Stimulated activated effector memory CD8-positive, alpha-beta T cell treated with anti-CD3 and anti-CD28 coated beads, Interleukin-12 subunit alpha, Interleukin-12 subunit beta, amount 100 ng/mL, for 72 hours (primary cell): ENCODE data around the gene CDH5.

Experiments used
- ATAC-seq: fragments of 150-1000 bp; cut with Tn5 transposase; 2 replicates; pipeline ENCODE4 v1.10.0; 2021
- DNase-seq, 2 donors: peaks; one replicate each; pipeline ENCODE4 v3.0.0; 2021 to 2022; ENCODE audit warnings: low spot score in 2 of 2
- H3K27ac Mint-ChIP-seq: one replicate; pipeline ENCODE4 v1.8.0; 2022; ENCODE audit warnings: mild to moderate bottlenecking, mixed read lengths
- H3K36me3 Mint-ChIP-seq: one replicate; pipeline ENCODE4 v1.8.0; 2022; ENCODE audit warnings: mild to moderate bottlenecking, mixed read lengths
- H3K4me1 Mint-ChIP-seq: one replicate; pipeline ENCODE4 v1.8.0; 2022; ENCODE audit warnings: mixed read lengths
- H3K4me3 Mint-ChIP-seq: one replicate; pipeline ENCODE4 v1.8.0; 2022; ENCODE audit warnings: mild to moderate bottlenecking, mixed read lengths
- H3K9me3 Mint-ChIP-seq: one replicate; pipeline ENCODE4 v1.8.0; 2022; ENCODE audit warnings: mixed read lengths

CDH5 gene

DNA sequence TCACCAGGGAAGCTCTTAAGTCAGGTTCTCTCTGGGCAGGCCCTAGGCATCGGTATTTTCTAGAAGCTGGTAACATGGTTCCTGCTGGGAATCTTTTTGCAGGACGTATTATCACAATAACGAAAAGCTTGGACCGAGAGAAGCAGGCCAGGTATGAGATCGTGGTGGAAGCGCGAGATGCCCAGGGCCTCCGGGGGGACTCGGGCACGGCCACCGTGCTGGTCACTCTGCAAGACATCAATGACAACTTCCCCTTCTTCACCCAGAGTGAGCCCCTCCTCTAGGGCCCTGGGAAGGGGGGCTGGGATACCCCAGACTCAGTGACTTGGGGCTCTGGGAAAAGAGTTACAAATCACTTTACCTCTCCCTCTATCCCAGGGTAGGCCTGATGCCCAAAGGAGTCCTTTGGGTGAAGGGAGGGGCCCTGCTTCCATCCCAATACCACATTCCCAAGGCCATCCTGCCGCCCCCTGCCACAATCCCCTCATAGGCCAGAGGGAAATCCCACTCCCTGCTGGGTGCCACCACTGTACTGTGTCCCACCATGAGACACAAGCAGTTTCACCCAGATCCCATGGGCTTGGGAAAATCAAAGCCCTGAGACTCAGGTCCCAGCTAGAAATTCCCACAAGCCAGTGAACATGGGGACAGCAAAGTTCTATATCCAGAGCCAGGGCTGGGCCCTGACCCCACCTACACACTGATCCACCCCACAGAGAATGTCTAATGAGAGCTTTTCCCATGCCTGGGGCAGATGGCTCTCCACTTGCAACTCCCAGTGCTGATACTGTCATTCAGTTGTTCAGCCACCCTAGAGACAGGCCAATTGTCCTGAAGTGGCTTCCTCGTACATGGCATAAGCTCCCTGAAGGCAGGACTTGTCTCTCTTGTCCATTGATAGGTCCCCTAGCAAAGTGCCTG is 23.0 kb downstream of the CDH5 start:
- ATAC-seq: no peak
- DNase-seq: no peak
- Mint-ChIP-seq H3K9me3 (no peaks in the 10 kb centered on the region), H3K4me1 (no peaks in the 10 kb centered on the region), H3K36me3 (no peaks in the 10 kb centered on the region), H3K27ac (no peak overlapping the region), H3K4me3 (no peak overlapping the region)

DNA sequence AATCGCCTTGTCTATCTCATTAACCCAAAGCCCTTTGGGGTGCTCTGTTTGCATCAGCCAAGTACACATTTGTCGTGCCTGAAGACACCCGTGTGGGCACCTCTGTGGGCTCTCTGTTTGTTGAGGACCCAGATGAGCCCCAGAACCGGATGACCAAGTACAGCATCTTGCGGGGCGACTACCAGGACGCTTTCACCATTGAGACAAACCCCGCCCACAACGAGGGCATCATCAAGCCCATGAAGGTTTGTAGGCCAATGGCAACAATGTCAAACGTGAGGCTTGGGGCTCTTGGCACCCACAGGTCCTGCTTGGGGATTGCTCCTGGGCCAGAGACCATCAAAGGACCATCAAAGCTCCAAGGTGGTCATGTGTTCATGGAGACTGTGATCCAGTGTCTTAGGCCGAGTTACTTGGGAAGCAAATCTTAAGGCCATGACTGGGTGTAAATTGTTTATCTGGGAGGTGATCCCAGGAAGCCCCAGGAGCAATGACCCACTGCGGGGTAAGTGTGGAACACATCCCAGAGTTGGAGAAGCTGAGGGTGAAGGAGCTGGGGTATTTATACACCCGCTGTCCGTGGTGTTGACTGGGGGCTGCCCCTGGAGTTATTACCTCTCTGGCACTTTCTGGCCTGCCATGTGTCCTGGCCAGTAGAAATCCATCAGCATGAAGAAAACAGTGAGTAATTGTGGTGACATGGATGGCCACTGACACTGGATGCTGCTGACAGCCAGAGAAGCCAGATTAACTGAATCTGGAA is 24.0 kb downstream of the CDH5 start:
- Mint-ChIP-seq H3K9me3 (no peaks in the 10 kb centered on the region), H3K4me3 (no peak overlapping the region), H3K27ac (no peak overlapping the region), H3K4me1 (no peaks in the 10 kb centered on the region), H3K36me3 (no peaks in the 10 kb centered on the region)
- no peak for ATAC-seq
- DNase-seq: no peak

DNA sequence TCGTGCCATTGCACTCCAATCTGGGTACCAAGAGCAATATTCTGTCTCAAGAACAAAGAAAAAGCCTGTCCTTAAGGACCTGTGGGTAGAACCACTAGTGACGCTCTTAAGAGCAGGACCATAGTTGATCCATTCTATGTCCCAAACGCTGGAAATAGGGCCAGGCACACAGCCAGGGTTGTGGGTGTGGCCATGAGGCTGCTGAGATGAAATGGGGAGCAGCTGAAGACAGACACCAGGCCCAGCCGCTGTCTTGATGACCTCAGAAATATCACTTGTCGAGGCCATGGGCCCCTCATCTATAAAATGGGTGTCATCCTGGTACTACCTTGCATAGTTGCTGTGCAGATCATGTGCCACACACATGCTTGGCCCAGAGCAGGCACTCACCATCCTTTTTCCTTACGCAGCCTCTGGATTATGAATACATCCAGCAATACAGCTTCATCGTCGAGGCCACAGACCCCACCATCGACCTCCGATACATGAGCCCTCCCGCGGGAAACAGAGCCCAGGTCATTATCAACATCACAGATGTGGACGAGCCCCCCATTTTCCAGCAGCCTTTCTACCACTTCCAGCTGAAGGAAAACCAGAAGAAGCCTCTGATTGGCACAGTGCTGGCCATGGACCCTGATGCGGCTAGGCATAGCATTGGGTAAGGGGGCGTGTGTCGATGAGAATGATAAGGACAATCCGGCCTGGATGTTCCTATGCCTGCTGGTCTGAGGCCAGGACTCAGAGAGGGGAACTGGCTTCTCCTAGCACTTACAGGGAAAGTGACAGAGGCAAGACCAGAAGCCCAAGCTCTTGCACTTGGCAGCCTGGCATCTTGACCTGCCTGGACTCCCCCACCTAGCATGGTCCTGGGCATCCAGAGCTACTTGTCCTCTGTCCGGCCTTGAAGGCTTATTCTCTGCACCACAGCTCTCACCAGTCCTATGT is 25.5 kb downstream of the CDH5 start:
- no peak overlapping the region for H3K27ac Mint-ChIP-seq
- ATAC-seq (peak; percentile 14), DNase-seq (no peak)
- H3K36me3 Mint-ChIP-seq: no peaks in the 10 kb centered on the region
- no peak overlapping the region for H3K4me3 Mint-ChIP-seq
- no peaks in the 10 kb centered on the region for H3K4me1 Mint-ChIP-seq
- no peaks in the 10 kb centered on the region for H3K9me3 Mint-ChIP-seq

DNA sequence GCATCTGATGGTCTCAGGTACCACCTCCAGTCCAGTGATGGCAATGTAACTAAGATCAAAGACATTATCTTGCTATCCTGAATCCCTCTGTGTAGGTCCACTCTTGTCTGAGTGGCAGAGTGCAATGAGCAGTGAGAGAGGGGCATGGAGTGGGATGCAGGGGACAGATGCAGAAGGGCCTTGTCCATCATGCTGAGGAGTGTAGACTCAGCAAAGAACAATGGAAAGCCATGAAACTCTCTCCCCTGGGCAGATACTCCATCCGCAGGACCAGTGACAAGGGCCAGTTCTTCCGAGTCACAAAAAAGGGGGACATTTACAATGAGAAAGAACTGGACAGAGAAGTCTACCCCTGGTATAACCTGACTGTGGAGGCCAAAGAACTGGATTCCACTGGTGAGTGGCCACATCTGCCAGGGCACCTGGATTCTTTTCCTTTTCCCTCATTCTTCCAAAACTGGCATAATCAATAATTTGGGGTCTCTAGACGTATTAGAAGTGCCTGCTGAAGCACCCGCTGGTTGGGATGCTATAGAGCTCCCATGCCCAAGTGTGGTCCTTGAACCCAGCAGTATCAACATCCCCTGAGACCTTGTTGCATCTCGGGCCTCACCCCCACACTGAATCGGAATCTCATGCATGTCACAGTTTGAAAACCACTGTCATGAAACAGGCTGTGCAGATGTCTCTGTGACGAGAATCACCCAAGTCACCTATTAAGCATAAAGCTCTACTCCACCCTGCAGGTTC is 29.5 kb downstream of the CDH5 start:
- no peak overlapping the region for H3K27ac Mint-ChIP-seq
- H3K4me3 Mint-ChIP-seq: no peak overlapping the region
- no peaks in the 10 kb centered on the region for H3K4me1 Mint-ChIP-seq
- no peaks in the 10 kb centered on the region for H3K36me3 Mint-ChIP-seq
- H3K9me3 Mint-ChIP-seq: no peaks in the 10 kb centered on the region
- ATAC-seq: no peak
- no peak for DNase-seq

DNA sequence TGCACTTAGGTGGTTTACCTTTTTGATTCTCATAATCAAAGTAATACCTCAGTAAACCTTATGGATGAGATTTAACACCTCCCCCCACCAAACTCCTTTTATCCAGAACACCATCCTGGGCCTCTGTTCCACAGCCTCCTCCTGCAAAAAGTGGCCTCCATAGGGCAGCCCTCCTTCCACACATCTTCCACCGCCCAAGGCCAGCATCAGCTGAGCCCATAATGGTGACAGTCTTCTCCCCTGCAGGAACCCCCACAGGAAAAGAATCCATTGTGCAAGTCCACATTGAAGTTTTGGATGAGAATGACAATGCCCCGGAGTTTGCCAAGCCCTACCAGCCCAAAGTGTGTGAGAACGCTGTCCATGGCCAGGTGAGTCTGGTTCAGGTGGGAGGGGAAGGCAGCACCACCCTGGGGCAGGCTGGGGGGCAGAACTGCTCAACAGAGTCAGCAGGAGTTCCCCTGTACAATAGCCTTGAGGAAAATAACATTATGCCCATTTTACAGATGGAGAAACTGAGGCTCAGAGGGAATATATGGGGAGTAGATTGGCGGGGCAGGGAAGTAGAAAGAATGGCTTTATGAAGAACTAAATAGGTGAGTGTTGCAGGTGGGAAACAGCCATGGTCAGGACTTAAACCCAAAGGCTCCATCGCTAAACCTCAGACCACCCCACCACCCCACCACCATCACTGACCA is 31.4 kb downstream of the CDH5 start:
- no peak for ATAC-seq
- no peaks in the 10 kb centered on the region for H3K9me3 Mint-ChIP-seq
- no peak overlapping the region for H3K27ac Mint-ChIP-seq
- no peaks in the 10 kb centered on the region for H3K36me3 Mint-ChIP-seq
- H3K4me1 Mint-ChIP-seq: no peaks in the 10 kb centered on the region
- no peak for DNase-seq
- no peak overlapping the region for H3K4me3 Mint-ChIP-seq

DNA sequence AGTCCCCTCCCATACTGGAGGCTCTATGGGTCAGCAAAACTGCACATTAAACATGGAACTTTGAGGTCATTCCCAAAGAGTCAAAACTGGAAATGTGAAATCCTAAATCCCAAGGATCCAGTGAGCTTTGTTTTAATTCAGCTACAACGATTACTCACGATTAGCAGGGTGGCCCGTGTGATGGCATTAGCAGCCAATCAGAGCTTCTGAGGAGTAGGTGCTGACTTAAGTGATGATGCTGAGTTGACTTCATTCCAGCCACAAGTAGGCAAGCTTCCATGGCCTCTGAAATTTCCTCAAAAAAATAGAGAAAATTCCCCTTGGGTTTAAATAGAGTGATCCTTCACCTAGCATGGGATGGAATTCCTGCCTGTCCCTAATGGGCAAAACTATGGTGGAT is 32.5 kb downstream of the CDH5 start:
- H3K36me3 Mint-ChIP-seq: no peaks in the 10 kb centered on the region
- DNase-seq: no peak
- no peak overlapping the region for H3K4me3 Mint-ChIP-seq

DNA sequence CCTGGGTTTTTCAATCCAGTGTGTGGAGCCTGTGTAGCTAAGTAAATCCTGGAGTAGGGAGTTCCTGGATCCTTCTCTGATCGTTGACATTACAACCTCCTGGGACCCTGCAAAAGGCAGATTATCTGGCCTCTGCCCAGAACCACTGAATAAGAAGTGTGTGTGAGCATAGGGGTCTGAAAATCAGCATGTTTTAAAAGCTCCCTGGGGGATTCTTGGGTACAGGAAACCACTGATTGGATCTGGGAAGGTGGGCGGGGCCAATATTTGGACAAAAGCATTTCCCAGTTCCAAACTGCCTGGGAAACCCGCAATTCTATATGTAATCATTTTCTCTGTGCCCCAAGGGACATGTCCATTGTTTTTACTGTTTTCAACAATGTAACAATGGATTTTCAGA is 33.4 kb downstream of the CDH5 start:
- no peak overlapping the region for H3K27ac Mint-ChIP-seq
- H3K36me3 Mint-ChIP-seq: no peaks in the 10 kb centered on the region
- H3K4me1 Mint-ChIP-seq: no peaks in the 10 kb centered on the region
- no peaks in the 10 kb centered on the region for H3K9me3 Mint-ChIP-seq
- DNase-seq (no peak), ATAC-seq (no peak)
- H3K4me3 Mint-ChIP-seq: no peak overlapping the region

More for the DNA sequence above, 32.5 kb downstream of the CDH5 start:
- no peak for ATAC-seq
- H3K27ac Mint-ChIP-seq: no peak overlapping the region
- H3K4me1 Mint-ChIP-seq: no peaks in the 10 kb centered on the region
- H3K9me3 Mint-ChIP-seq: no peaks in the 10 kb centered on the region

DNA sequence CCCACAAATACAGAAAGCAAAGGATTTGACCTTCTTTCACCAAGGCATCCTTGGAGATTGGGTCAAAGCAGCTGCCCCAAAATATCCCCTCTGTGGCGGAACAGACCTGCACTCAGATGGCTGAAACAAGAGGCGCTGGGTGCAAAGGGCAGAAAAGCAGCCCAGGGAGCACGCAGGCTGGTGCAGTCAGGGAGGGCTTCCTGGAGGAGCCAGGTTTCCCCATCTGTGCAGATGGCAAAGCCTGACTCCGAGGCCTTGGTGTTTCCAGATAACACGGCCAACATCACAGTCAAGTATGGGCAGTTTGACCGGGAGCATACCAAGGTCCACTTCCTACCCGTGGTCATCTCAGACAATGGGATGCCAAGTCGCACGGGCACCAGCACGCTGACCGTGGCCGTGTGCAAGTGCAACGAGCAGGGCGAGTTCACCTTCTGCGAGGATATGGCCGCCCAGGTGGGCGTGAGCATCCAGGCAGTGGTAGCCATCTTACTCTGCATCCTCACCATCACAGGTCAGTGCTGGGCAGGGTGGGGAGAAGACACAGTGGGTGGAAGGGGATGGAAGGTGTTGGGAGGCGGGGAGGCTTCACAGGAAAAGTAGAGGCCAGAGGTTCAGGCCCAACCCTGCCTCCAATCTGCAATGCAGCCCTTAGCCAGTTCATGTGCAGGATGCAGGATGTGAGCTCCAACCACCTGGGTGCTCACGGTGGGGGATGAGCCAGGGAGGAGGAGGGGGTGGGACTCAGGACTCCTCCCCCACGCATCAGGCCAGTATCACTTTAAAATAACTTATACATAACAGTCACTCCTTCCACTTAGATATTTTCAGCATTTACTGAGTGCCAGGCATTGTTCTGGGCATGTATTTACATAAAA is 34.3 kb downstream of the CDH5 start:
- Mint-ChIP-seq H3K9me3 (no peaks in the 10 kb centered on the region), H3K4me3 (no peak overlapping the region), H3K27ac (no peak overlapping the region), H3K36me3 (no peaks in the 10 kb centered on the region), H3K4me1 (no peaks in the 10 kb centered on the region)
- ATAC-seq: no peak
- no peak for DNase-seq

DNA sequence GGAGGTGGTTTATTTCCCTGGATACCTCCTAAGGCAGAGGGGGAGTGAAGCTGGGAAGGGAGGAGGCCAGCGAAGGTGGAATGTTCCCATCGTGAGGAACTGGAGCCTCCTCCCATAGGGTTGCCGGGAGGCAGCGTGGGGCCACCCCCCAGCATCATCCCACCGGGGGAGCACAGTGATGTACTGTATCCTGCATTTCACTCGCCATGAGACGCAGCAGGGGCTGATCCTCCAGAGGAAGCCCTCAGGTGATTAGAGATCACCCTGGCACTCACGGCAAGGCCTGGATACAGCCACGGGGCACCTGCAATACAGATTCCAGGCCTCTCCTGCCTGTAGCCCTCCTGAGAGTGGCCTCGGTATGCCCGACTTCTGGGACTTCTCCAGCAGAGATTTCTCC is 35.1 kb downstream of the CDH5 start:
- H3K27ac Mint-ChIP-seq: no peak overlapping the region
- H3K4me1 Mint-ChIP-seq: no peaks in the 10 kb centered on the region
- no peaks in the 10 kb centered on the region for H3K36me3 Mint-ChIP-seq
- H3K4me3 Mint-ChIP-seq: no peak overlapping the region
- DNase-seq: no peak
- no peaks in the 10 kb centered on the region for H3K9me3 Mint-ChIP-seq
- no peak for ATAC-seq

DNA sequence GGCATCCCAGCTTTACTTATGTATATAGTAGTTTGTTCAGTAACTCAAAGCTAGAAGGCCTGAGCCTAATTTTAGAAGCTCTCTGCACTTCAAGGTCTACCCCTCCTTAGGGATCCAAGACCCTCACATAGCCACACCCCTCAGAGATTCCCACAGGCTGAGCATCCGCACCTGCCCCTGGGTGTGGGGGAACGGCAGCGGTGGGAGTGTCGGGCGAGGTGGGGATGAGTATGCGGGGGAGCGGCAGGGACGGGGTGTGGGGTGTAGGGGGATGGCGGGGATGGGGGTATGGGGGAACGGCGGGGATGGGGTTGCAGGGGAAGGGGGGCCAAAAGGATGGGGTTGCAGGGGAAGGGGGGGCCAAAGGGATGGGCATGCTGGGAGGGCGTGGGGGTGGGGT is 35.7 kb downstream of the CDH5 start:
- no peaks in the 10 kb centered on the region for H3K9me3 Mint-ChIP-seq
- ATAC-seq (no peak), DNase-seq (no peak)
- H3K27ac Mint-ChIP-seq: no peak overlapping the region
- H3K4me1 Mint-ChIP-seq: no peaks in the 10 kb centered on the region
- H3K4me3 Mint-ChIP-seq: no peak overlapping the region
- H3K36me3 Mint-ChIP-seq: no peaks in the 10 kb centered on the region

DNA sequence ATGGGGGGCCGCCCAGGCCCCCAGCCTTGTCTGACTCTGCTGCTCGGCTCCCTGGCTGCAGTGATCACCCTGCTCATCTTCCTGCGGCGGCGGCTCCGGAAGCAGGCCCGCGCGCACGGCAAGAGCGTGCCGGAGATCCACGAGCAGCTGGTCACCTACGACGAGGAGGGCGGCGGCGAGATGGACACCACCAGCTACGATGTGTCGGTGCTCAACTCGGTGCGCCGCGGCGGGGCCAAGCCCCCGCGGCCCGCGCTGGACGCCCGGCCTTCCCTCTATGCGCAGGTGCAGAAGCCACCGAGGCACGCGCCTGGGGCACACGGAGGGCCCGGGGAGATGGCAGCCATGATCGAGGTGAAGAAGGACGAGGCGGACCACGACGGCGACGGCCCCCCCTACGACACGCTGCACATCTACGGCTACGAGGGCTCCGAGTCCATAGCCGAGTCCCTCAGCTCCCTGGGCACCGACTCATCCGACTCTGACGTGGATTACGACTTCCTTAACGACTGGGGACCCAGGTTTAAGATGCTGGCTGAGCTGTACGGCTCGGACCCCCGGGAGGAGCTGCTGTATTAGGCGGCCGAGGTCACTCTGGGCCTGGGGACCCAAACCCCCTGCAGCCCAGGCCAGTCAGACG is 36.2 kb downstream of the CDH5 start:
- H3K4me1 Mint-ChIP-seq: no peaks in the 10 kb centered on the region
- H3K27ac Mint-ChIP-seq: no peak overlapping the region
- DNase-seq (no peak), ATAC-seq (no peak)
- no peaks in the 10 kb centered on the region for H3K9me3 Mint-ChIP-seq
- H3K4me3 Mint-ChIP-seq: no peak overlapping the region
- no peaks in the 10 kb centered on the region for H3K36me3 Mint-ChIP-seq

DNA sequence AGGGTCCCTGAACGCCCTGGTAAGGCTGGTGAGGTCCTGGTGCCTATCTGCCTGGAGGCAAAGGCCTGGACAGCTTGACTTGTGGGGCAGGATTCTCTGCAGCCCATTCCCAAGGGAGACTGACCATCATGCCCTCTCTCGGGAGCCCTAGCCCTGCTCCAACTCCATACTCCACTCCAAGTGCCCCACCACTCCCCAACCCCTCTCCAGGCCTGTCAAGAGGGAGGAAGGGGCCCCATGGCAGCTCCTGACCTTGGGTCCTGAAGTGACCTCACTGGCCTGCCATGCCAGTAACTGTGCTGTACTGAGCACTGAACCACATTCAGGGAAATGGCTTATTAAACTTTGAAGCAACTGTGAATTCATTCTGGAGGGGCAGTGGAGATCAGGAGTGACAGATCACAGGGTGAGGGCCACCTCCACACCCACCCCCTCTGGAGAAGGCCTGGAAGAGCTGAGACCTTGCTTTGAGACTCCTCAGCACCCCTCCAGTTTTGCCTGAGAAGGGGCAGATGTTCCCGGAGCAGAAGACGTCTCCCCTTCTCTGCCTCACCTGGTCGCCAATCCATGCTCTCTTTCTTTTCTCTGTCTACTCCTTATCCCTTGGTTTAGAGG is 37.1 kb downstream of the CDH5 start:
- ATAC-seq: no peak
- Mint-ChIP-seq H3K36me3 (no peaks in the 10 kb centered on the region), H3K27ac (no peak overlapping the region), H3K9me3 (no peaks in the 10 kb centered on the region), H3K4me3 (no peak overlapping the region), H3K4me1 (peaks cover 5% of the 10 kb centered on the region)
- no peak for DNase-seq
